Ectodermal cell (in vitro differentiated cells): ENCODE measurements around the gene SLC4A3.
"Not testable (repeated sequence)": the region's sequence is repeated elsewhere in the genome, so short reads cannot be mapped to it uniquely, and the experiment has no call there.

Source experiments
- H3K27ac ChIP-seq: 2 replicates; pipeline ENCODE4 v1.7.0; 2013; ENCODE audit warnings: mild to moderate bottlenecking, low read depth, low read length; ENCODE audit not compliant: insufficient read depth, poor library complexity, severe bottlenecking
- H3K27me3 ChIP-seq: 2 replicates; pipeline ENCODE4 v1.7.0; 2013; ENCODE audit warnings: mild to moderate bottlenecking, low read length; ENCODE audit not compliant: insufficient read depth, control insufficient read depth, poor library complexity, severe bottlenecking
- H3K36me3 ChIP-seq: one replicate; pipeline ENCODE4 v1.7.0; 2013; ENCODE audit warnings: low read length; ENCODE audit not compliant: control insufficient read depth, insufficient read depth
- H3K4me1 ChIP-seq: one replicate; pipeline ENCODE4 v1.7.0; 2013; ENCODE audit warnings: low read length; ENCODE audit not compliant: control insufficient read depth, insufficient read depth
- H3K4me3 ChIP-seq: 2 replicates; pipeline ENCODE4 v1.7.0; 2013; ENCODE audit warnings: low read depth, low read length, control low read depth; ENCODE audit not compliant: insufficient read depth
- H3K9me3 ChIP-seq: 2 replicates; pipeline ENCODE4 v1.7.0; 2013; ENCODE audit warnings: mild to moderate bottlenecking, low read length, moderate library complexity; ENCODE audit not compliant: control insufficient read depth
- WGBS, 2 experiments: methylation state at CpG; one replicate each; pipeline ENCODE4 v1.1.7; 2013; ENCODE audit warnings: missing lambda C conversion rate in 2 of 2; 5-methylcytosine and 5-hydroxymethylcytosine counted together

Gene SLC4A3

DNA sequence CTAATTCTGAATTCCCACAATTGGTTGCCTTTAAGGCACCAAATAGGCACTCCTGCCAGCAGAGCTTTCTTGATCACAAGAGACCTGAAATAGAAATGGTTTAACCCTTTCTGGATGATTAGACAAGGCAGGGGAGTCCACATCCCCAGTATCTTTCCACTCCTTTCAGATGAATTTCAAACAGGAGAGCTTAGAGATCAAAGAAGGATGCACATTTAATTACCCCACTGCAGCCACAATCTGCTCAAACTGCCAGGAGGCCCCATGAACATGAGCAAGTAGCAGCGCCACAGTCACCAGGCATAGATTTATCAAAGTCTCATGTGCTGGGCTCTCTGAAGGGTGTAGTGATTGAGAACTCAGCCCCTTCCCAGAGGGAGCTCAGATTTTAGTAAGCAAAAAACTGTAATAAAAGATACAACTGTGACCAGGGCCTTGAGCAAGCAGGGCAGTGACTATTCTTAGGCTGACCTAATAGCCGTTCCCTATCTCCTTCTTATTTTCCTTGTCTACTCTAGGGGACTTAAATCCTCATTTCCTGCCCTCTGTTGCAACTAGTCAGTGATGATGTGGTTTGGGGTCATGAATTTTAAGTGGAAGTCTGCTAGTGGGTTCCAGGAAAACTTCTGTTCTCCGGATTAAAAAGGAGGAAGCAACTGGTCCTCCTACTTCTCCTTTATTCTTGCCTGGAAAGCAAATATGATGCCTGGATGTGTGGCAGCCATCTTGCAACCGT, 53.7 kb downstream of the SLC4A3 start:
- Histone ChIP-seq H3K4me1 (no peaks in the 10 kb centered on the region), H3K27ac (no peak overlapping the region), H3K36me3 (no peaks in the 10 kb centered on the region), H3K27me3 (no peaks in the 10 kb centered on the region), H3K9me3 (no peaks in the 10 kb centered on the region), H3K4me3 (no peak overlapping the region)
- WGBS, 2 experiments, result 91 to 98% methylated on average over 4 of the region's 4 CpGs

GRCh38 chr2:219681694-219682300, 54.4 kb downstream of the SLC4A3 start:
- Histone ChIP-seq H3K4me3 (no peak overlapping the region), H3K27ac (no peak overlapping the region), H3K27me3 (no peaks in the 10 kb centered on the region), H3K4me1 (no peaks in the 10 kb centered on the region), H3K9me3 (no peaks in the 10 kb centered on the region), H3K36me3 (no peaks in the 10 kb centered on the region)
- WGBS, 2 experiments, result 90 to 93% methylated on average over 6 of the region's 6 CpGs

GRCh38 chr2:219683474-219683873, 56.0 kb downstream of the SLC4A3 start:
- not testable (repeated sequence) for H3K27ac ChIP-seq, H3K36me3 ChIP-seq, H3K27me3 ChIP-seq, H3K4me1 ChIP-seq, H3K4me3 ChIP-seq, H3K9me3 ChIP-seq
- WGBS, 2 experiments, result 91 to 94% methylated on average over 2 of the region's 2 CpGs

- Histone ChIP-seq H3K27me3 (no peaks in the 10 kb centered on the region), H3K27ac (no peak overlapping the region), H3K4me1 (no peaks in the 10 kb centered on the region), H3K36me3 (no peaks in the 10 kb centered on the region), H3K4me3 (no peak overlapping the region), H3K9me3 (no peaks in the 10 kb centered on the region)
- 69 to 70% methylated on average over 18 of the region's 18 CpGs for WGBS, 2 experiments
These were observed 57.6 kb downstream of the SLC4A3 start for GRCh38 chr2:219684721-219685689.

DNA sequence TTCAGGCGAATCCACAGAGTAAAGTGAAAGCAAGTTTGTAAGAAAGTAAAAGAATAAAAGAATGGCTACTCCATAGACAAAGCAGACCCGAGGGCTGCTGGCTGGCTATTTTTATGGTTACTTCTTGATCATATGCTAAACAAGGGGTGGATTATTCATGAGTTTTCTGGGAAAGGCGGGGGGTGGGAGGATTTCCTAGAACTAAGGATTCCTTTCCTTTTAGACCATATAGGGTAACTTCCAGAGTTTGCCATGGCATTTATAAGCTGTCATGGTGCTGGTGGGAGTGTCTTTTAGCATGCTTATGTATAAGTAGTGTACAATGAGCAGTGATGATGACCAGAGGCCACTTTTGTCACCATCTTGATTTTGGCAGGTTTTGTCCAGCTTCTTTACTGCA, 59.8 kb downstream of the SLC4A3 start:
- Histone ChIP-seq H3K4me1 (no peaks in the 10 kb centered on the region), H3K27ac (no peak overlapping the region), H3K4me3 (no peak overlapping the region), H3K9me3 (no peaks in the 10 kb centered on the region), H3K27me3 (no peaks in the 10 kb centered on the region), H3K36me3 (no peaks in the 10 kb centered on the region)
- 86 to 90% methylated on average over 2 to 3 of the region's 3 CpGs for WGBS, 2 experiments

DNA sequence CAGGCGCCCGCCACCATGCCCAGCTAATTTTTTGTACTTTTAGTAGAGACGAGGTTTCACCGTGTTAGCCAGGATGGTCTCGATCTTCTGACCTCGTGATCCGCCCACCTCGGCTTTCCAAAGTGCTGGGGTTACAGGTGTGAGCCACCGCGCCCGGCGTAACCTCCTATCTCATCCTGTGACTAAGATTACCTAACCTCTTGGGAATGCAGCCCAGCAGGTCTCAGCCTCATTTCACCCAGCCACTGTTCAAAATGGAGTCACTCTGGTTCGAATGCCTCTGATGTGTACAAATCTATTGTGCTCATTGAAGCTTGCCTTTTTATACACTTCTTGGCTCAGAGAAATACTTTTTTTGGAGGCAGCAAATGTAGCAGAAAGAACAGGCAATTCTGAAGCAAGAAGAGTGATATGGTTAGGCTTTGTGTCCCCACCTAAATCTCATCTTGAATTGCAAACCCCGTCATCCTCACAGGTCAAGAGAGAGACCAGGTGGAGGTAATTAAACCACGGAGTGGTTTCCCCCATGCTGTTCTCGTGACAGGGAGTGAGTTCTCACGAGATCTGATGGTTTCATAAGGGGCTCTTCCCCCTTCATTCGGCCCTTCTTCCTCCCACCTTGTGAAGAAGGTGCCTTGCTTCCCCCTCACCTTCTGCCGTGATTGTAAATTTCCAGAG, 60.6 kb downstream of the SLC4A3 start:
- Histone ChIP-seq H3K27me3 (no peaks in the 10 kb centered on the region), H3K4me3 (no peak overlapping the region), H3K9me3 (no peaks in the 10 kb centered on the region), H3K27ac (no peak overlapping the region), H3K4me1 (no peaks in the 10 kb centered on the region), H3K36me3 (no peaks in the 10 kb centered on the region)
- WGBS, 2 experiments, result 89 to 93% methylated on average over 19 of the region's 19 CpGs

DNA sequence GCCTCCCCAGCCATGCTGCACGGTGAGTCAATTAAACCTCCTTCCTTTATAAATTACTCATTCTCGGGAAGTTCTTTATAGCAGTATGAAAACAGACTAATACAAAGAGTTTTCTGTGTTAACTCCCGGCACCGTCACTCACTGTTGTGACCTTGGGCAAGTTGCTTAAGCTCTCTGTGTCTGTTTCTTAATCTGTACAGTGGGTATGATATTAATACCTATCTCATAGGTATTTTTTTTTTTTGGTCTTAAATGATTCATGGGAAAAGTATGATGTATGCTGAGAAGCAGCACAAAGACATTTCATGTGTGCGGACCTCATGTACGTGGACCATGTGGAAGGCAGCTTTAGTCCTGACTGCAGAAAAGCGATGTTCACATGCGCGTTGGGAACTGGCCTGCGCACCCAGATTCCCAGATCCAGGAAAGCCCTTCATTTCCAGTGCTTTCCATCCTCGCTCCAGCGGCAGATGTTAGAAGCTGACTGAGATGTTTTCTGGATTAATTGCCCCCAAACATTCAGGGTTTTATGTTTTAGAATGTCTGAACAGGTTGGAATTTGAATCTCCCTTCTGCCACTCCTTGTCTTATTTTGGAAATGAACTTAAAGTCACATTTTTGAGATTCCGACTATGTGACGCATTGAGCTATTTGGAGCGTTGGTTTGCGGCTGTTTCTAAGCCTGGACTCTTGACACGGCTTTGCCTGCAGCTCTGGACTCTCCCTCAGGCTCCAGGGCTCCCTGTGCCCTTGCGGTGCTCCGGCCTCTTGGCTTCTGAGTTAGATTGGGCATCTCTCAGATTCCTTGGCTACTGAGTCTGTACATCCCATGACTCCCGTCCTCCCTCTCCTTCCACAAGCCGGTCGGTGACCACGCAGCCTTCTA, 61.4 kb downstream of the SLC4A3 start:
- no peaks in the 10 kb centered on the region for H3K4me1 ChIP-seq
- H3K9me3 ChIP-seq, result no peaks in the 10 kb centered on the region
- H3K36me3 ChIP-seq, result no peaks in the 10 kb centered on the region
- H3K27ac ChIP-seq, result no peak overlapping the region
- 92 to 93% methylated on average over 23 of the region's 23 CpGs for WGBS, 2 experiments
- H3K4me3 ChIP-seq, result no peak overlapping the region
- no peaks in the 10 kb centered on the region for H3K27me3 ChIP-seq

GRCh38 chr2:219689676-219690628, 62.5 kb downstream of the SLC4A3 start:
- Histone ChIP-seq H3K4me3 (no peak overlapping the region), H3K9me3 (no peaks in the 10 kb centered on the region), H3K36me3 (no peaks in the 10 kb centered on the region), H3K4me1 (no peaks in the 10 kb centered on the region), H3K27ac (no peak overlapping the region), H3K27me3 (no peaks in the 10 kb centered on the region)
- 70 to 71% methylated on average over 13 of the region's 17 CpGs for WGBS, 2 experiments
